ENCODE results near the gene FDX2.

The FDX2 gene

DNA sequence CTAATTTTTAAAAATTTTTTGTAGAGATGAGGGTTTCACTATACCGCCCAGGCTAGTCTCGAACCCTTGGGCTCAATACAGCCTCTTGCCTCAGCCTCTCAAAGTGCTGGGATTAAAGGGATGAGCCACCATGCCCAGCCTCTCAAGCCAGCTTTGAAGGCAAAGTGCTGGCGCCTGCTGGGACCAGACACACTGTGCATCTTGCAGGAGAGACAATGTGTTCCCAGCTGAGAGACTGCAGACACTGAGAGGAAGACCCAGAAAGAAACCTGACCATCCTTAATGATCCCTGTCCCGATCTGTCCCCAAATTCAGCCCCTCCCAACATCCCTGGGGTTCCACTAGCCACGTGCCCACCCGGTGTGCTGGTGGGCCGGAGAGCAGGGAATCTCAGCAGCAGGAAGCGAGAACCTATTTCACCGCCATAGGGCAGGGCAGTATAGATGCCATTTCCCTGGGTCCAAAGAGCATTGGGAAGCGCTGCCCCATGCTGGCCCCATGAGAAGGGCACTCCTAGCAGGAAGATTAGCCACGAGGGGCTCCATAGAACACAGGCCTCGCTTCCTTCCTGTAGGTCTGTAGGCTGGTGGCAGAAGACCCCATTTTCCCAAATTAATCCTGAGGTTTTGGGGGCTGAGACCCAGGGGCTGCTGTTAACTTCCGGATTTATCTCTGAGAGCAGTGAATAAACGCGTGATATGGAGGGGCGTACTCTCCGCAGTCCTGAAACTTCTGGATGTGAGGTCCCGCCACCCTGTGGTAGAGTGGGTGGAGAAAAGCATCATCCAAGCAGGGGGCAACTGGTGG lies 16.5 kb upstream of the FDX2 start:
- no peak for DNase-seq

DNA sequence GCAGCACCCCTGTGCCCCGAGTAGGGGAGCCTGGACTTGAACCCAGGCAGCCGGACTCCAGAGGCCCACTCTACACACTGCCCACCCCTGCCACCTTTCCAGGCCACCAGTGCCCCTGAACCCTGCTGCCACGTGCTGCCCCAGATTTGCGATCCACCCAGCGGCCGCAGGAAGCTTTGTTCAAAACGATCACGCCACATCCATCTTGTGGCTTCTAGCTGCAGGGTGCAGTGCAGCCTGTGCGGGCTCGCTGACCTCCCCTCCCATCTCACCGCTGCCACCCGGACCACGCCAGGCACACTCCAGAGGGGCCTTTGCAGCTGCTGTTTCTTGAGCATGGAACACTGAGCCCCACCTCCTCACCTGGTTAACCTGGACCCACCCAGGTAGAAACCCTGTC lies 13.7 kb upstream of the FDX2 start:
- DNase-seq: no peak

DNA sequence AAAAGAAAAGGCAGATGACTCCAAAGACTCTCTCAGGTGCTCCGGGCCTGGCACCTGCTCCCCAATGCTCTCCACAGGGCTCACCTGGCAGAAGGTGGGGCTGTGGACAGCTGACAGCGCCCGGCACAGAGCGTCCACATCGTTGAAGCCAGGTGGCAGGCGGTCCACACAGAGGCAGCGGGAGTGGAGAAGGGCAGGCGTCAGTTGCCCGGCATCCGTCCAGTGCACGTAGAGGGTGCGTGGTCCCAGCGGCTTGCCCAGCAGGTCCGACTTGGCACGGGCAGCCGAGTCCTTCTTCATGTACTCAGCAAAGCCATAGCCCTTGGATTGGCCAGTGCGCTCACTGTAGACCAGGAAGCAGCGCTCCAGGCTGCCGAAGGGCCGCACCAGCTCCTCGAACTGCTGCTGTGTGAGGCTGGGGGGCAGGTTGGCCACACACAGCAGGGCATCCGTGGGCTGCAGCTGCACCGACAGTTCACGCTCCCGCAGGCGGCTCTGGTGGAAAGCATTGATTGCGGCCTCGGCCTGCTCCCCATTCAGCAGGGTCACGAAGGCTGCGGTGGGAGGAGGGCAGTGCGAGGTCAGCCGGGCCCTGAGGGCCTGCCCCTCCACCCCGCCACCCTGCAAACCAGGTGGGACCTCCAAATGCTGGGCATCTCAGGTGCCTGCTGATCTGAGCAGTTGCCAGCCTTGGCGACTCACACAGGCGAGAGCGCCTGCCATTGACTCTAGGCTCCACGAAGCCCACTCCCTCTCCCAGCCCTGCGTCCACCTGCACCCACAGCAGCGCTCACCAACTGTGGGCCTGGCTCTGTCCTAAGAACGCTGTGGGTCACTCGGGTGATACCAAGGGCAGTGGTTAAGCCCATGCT lies 13.0 kb upstream of the FDX2 start:
- no peak for DNase-seq

DNA sequence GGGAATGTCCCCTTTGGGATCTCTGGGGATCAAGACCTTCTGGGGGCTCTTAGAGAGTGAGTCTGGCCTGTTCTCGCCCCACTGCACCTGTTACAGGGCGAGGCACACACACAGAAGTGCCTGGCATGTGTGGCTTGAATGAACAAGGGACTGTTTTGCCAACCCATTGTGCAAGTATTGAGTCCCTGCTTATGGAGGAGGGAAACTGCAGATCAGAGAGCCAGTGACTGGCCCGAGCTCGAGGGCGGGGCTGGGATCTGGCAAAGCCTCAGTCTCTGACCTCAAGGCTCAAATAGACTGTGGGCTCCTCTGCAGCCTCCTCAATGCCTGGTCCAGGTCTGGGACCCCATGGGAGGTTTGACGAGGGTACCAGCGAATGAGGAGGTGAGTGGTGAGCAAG lies 12.0 kb upstream of the FDX2 start:
- no peak for DNase-seq

DNA sequence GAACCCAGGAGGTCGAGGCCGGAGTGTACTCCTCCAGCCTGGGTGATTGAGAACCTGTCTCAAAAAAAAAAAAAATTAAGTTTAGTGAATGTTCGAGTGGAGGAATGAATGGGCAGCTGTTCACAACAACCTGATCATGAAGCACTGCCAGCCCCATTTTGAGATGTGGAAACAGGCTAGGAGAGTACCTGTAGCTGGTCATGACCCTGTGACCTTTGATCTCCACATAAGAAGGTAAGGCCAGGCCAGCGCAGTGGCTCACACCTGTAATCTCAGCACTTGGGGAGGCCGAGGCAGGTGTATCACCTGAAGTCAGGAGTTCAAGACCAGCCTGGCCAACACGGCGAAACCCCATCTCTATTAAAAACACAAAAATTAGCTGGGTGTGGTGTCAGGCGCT lies 9.9 kb upstream of the FDX2 start:
- DNase-seq: no peak

DNA sequence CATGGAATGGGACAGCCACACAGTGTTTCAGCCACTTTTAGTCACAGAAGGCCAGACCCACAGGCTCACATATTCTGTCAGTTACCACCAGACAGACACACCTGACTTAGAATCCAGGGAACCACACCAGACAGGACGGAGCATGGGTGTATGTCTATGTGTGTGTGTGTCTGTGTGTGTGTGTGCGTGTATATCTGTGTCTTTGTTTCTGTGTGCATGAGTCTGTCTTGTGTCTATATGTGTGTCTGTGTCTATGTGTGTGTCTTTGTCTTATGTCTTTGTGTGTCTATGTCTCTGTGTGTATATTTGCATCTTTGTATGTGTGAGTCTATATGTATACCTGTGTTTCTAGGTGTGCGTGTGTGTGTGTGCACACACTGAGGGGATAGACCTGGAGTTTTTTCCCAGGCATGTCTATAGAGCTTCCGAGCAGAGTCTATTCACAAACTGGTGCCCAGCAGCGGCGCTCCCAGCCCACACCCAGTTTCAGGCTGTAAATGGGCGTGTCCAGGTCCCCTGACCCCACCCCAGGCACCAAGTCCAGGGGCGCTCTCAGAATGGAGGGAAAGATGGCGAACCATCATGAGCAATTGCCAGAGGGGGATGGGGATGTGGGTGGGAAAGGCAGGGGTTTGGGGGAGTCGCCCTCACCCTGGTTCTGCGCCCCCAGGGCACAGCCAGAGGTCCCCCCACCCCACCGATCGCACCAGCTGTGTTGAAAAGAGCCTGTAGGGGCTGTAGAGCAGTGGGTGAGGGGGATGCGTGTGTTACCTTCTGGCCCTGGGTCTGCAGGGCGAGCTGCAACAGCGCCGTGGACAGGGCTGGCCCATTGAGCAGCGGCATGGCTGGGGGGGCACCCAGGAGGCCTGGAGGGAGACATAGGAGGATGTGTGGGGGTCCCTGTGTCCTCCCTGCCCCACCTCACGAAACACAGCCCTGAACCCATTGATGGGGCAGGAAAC lies 6.3 kb upstream of the FDX2 start:
- no peak for DNase-seq

DNA sequence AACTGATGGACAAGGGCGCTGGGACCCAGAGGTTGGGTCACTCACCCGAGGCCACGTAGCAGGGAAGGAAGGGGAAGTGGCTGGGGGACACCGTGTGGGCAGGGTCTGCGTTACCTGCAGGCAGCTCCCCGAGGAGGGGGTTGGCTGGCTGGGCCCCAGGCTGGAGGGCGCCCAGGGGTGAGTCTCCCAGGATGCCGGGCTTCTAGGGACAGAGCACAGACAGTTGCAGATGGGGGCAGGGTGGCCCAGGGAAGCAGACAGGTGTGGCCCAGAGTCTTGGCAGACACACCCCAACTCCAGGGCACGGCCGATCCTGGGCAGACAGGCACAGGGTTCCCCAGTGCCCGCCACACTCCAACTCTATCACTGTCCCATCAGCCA lies 5.6 kb upstream of the FDX2 start:
- DNase-seq: no peak

DNA sequence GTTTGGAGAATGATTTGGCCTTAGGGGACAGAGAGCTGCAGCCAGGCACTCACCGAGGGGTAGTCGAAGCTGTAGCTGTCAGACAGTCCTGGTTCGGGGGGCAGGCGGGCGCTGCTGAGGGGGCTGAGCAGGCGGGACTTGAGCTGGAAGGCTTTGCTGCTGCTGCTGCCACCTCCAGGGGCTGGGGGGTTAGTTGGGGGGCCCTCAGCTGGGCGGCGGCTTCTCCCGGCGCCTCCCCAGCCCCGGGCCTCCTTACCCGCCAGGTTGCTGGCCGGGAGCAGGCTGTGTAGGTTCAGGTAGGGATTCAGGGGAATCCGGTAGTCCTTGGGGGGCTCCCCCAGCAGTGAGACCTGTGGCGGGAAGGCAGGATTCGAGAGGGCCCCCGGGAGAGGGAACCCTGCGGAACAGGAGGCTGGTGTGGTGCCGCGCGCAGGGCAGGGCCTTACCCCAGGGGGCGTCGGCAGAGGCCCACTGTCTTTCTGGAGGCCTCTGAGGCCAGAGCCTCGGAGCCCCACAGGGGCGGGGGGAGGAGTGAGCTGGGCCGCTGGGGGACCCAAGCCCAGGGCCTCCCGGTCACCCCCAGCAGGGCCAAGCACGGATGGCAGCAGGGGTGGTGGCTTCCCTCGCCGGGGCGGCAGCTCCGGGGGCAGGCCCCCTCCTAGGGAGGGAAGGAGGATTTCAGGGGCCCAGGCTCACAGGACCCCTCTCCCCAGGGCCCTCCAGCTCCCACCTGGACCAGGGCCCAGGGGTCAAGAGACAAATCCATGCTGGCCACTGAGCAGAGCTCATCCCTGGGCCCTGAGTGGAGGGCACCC lies 5.0 kb upstream of the FDX2 start:
- DNase-seq: no peak

DNA sequence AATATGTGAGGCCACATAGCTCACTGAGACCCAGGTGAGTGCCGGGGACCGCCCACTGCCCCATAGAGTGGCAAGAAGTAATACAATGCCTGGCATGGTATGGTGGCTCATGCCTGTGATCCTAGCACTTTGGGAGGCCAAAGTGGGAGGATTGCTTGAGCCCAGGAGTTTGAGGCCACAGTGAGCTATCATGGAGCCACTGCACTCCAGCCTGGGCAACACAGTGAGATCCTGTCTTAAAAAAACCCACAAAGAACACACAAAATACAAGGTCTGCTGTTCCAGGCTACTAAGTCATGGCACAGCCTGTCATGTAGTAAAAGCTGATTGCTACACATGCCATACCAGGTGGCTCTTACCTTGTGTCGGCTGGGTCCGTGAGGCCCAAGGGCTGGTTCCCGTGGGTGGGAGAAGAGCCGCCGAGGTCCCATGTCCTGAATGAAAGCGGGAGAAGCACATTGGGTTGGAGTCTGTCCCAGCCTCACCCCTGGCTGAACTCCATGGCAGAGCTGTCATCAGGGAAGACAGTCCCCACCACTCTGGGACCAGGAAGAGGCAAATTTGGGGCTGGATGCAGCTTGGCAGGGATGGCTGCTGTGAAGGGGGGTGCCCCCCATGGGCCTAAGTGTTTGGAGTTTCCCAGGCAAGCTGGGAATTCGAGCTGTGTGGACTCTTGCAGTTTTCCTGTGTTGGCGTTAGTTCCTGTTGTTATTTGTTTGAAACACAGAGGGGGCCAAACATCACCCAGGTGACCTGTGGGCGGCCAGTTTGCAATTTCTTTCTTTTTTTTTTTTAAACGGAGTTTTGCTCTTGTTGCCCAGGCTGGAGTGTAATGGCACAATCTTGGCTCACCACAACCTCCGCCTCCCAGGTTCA lies 3.2 kb upstream of the FDX2 start:
- no peak for DNase-seq

DNA sequence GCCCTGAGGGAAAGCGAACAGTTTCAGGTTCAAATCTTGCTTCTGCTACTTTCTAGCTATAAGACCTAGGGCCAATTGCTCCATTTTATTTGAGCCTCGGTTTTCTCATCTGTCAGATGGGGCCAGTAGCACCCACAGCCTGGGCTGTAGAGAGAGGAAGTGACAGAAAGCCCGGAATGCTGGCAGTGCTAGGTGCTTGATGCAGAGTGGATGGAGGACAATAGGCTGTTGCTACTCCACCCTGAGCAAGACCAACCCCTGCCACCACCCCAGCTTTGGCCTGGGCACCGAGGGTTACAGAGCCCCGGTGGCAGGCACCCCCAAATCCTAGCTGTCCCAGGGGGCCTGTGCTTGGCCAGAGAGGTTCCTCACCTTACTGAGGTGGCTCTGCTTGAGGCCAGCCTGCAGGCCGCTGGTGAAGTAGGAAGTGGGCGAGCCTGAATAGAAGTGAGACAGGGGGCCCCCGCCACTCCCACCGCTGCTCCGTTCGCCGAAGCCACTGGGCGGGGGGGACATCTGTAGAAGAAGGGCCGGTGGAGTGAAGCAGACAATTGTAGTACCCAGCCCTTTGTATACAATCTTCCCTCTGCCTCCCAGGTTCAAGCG lies 2.1 kb upstream of the FDX2 start:
- DNase-seq: no peak

DNA sequence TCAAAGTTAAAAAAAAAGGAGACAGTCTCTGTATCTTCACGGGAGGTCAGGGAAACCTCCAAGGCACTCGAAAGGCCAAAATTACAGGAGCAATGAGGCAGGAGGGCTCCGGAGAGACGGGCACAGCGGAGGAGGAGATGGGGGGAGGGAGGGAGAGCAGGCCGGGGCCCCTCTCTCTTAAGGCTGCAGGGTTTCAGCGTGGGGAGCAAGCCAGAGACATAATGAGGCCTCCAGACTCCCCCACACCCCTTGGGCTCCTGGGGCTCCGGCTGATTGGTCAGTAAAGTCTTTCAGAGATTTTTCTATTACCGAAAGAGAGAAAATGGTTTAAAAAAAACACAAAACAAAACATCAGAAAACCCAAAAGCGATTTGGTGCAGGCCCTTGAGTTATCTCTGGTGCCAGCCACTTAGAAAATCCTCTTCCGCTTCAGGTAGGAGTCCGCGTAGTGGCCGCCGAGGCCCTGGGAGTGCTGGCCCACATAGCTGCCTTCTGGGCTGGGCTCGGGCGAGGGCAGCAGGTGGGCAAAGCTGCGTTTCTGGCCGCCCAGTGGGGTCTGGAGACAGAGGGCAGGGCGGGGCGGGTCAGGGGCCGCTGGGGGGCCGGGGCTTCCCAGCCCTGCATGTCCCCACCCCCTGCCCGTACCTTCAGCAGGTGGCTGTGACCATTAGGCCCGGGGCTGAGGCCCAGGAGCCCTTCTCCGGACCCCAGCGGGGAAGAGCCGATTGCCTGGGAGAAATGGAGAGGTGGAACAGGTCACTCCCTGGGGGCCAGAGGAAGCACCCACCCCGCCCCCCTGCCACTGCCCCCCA lies 1.4 kb upstream of the FDX2 start:
- DNase-seq: no peak

DNA sequence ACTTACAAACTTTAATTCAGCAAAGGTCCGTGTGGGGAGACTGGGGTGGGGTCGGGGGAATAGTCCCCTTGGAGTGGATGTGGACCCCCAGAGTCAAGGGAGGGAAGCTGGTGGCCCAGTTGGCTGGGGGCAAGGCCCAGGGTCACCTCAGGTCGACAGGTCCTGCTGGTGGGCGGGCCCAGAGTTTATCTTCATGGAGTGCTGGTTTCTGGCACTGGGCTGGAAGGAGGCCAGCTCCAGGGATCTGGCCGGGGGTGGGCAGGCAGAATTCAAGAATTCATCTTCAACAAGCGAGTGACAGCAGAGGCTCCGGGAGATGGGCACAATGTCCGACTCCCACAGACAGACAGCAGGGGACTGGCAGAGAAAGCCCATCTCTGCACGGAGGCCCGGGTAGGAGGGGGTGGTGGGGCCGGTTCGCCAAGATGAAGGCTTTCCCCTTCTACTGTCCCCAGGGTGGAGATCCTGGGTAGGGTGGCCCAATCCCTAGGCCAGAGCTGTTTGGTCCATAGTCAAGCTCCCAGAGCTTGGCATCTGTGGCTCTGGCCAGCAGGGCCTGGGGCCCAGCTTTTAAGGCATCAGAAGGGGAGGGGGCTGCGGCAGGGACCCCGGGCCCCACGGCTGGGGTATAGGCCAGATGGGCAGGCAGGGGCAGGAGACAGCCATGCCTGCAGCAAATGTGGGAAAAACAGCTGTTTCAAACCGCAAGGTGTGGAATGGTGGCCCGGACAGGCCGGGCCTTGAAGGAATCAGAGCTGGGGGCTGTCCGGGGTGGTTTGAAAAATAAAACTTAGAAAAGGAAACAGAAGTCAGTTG lies 622 bp upstream of the FDX2 start:
- no peak for DNase-seq

DNA sequence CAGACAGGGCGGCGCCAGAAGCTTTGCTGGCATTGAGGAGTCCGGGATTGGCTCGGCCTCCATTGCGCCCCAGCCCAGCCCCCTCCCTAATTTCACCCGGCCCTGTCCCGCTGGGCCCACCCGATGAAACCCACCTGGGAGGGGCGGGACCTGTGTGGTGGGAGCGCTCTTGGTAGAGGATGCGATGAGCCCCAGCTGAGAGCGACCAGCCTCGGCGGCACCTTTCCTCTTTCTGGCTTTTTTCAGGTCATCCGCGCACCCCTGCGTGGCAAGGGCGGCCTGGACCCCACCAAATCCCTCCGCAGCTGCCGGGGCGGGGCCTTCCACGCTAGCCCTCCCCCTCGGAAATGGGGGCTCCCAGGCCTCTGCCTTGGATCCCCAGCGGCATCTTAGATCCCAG lies 6.4 kb downstream of the FDX2 start, which contains the start of gene ZGLP1:
Gene ZGLP1 (minus strand): TSS at position 393 of the 400 bp plus-strand sequence.
- no peak for DNase-seq

DNA sequence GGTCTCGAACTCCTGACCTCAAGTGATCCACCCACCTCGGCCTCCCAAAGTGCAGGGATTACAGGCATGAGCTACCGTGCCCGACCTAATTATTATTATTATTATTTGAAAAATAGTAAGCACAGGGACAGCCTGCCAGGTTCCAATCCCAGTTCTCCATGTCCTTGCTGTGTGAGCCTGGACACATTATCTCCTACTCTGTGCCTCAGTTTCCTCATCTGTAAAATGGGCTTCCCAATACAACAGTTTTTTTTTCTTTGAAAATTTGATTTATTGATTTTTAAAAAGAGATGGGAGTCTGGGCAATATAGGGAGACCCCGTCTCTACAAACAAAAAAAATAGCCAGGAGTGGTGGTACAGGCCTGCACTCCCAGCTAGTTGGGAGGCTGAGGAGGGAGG lies 9.5 kb downstream of the FDX2 start:
- DNase-seq: no peak

DNA sequence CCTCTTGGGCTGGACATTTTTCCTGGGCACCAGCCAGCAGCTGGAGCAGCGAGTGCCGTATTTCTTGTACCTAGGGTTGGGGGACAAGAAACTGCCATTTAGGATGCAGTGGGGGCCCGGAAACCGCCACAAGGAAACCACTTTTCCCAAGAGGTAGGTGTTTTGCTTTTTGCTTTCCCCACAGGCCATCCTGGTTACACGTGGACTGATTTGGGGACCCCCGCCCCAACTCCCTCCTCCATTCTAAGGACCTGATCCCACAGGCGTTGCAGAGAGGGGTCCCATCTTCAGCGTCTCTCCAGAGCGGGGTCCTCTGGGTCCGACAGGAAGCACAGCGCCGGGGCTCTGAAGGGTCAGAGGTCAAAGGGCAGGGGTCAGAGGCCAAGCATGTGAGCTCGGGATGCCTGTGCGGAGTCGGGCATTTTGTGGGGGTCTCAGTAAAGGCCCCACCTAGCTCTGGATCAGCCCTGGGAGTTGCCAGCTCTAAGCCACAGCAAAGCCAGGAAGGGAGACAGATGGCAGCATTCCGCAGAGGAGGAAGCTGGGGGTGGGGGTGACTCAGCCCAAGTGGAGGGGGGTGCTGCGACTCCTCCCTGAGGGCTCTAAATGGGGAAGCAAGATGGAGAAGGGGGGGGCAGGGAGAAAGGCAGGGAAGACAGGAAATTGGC lies 10.5 kb downstream of the FDX2 start:
- DNase-seq: no peak

DNA sequence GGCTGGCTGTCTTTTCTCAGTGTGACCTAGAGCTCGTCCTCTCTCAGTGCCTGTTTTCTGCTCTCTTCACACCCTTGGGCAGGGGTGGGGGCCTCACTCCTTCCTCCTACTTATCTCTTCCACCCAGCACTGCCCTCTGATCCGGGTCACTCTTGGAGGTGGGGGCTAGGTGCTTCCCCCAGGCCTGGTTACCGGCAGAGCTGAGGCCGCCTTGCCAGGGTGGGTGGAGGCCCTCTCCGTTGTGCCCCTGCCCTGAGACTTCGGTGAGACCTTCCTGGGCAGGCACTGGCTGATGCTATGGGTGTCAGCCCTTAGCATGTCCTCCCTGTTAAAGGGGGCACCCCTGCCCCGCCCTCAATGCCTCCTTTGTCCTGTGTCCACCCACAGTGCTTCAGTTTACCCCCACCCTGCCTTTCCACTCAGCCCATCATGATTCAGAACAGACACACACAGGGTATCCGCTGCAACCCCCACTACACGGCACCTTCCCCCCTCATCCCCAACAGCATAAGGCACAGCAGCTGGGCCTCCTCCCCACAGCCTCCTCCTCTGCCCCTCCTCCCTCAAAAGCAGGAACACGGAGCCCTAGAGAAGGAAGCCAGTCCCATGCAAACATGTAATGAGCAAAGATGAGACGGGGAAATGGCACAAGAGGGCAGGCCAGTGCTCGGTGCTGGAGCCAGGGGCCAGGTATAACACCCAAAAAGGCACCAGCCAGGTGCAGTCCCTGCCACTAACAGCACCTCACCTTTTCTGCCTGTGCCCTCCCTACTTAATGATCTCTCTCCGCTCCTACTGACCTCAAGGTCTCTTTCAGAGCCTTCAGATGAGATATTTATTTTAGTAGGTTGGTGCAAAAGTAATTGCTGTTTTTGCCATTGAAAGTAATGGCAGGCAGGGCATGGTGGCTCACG lies 16.0 kb downstream of the FDX2 start:
- no peak for DNase-seq
